Prostate gland (tissue), 2 donors: ENCODE data around the gene KL. TPM values are rescaled to one million over a fixed set of nuclear protein-coding genes. Genes with fewer than 3 reads are reported as not detected.

Experiments
- DNase-seq: peaks from one replicate; pipeline ENCODE4 v3.0.0-alpha.2; 2019; ENCODE audit warnings: low spot score
- H3K27ac ChIP-seq, 2 donors: fragments of 200-600 bp; sonication (generic); 2 replicates each; pipeline ENCODE4 v1.5.1; 2017 to 2019
- H3K27me3 ChIP-seq: fragments of 200-600 bp; sonication (generic); replicated peaks from 2 replicates; pipeline ENCODE4 v1.5.1; 2019; ENCODE audit not compliant: insufficient read depth
- H3K36me3 ChIP-seq, 2 donors: fragments of 200-600 bp; sonication (generic); 1 replicate in 1 of 2; 2 replicates in 1 of 2; pipeline versions ENCODE4 v1.5.1 to v1.8.1; 2017 to 2019
- H3K4me1 ChIP-seq: fragments of 200-600 bp; sonication (generic); replicated peaks from 2 replicates; pipeline ENCODE4 v1.5.1; 2019
- H3K4me3 ChIP-seq, 2 donors: fragments of 200-600 bp; sonication (generic); 2 replicates each; pipeline ENCODE4 v1.5.1; 2017 to 2019
- H3K9me3 ChIP-seq: fragments of 200-600 bp; sonication (generic); 2 replicates; pipeline ENCODE4 v1.5.1; 2017
- POLR2A ChIP-seq: fragments of 450-650 bp; IDR thresholded peaks from one replicate; pipeline ENCODE4 v1.6.1; 2016; ENCODE audit warnings: antibody characterized with exemption, mild to moderate bottlenecking
- POLR2AphosphoS5 ChIP-seq: sonication (generic); formaldehyde crosslinking; IDR thresholded peaks from one replicate; pipeline ENCODE4 v1.6.1; 2017; ENCODE audit warnings: antibody characterized with exemption
- WGBS: methylation state at CpG from one replicate; pipeline ENCODE4 v1.1.5; 2018; 5-methylcytosine and 5-hydroxymethylcytosine counted together
- intact Hi-C: fragments of 100-400 bp; cut with DNase I; formaldehyde crosslinking; loops from one replicate; pipeline ENCODE4 v1.14.2; 2022
- total RNA-seq, 2 donors: library from RNA; depleted of rRNA; stranded (reverse); fragments of >200 nt; gene quantifications; one replicate each; pipeline ENCODE4 v1.1.0, GENCODE V29; 2016
- TF ChIP-seq, protein P1 (sequence below), 4 experiments: fragments of 200-600 bp in 2 of 4; fragments of 450-650 bp in 2 of 4; sonication (generic) in 2 of 4; IDR thresholded peaks; 1 replicate in 3 of 4; 2 replicates in 1 of 4; pipeline ENCODE4 v1.5.1; 2016 to 2019; ENCODE audit warnings: antibody characterized with exemption in 4 of 4, mild to moderate bottlenecking in 2 of 4, moderate library complexity in 2 of 4

The KL gene
- total RNA-seq, 2 donors from 2014 or later = 13.9 to 46.8 TPM

- no peak overlapping the region for H3K27ac ChIP-seq
- 18% methylated on average over 3 of the region's 3 CpGs for WGBS
- TF ChIP-seq POLR2A (no peak), POLR2AphosphoS5 (no peak)
- TF ChIP-seq, protein P1, sequence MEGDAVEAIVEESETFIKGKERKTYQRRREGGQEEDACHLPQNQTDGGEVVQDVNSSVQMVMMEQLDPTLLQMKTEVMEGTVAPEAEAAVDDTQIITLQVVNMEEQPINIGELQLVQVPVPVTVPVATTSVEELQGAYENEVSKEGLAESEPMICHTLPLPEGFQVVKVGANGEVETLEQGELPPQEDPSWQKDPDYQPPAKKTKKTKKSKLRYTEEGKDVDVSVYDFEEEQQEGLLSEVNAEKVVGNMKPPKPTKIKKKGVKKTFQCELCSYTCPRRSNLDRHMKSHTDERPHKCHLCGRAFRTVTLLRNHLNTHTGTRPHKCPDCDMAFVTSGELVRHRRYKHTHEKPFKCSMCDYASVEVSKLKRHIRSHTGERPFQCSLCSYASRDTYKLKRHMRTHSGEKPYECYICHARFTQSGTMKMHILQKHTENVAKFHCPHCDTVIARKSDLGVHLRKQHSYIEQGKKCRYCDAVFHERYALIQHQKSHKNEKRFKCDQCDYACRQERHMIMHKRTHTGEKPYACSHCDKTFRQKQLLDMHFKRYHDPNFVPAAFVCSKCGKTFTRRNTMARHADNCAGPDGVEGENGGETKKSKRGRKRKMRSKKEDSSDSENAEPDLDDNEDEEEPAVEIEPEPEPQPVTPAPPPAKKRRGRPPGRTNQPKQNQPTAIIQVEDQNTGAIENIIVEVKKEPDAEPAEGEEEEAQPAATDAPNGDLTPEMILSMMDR (IDR thresholded peaks at IDR 0.05) = no peak
- H3K27me3 ChIP-seq = no peaks in the 10 kb centered on the region
- DNase-seq = no peak
- H3K9me3 ChIP-seq = no peaks in the 10 kb centered on the region
- H3K36me3 ChIP-seq = no peaks in the 10 kb centered on the region
- no peak overlapping the region for H3K4me3 ChIP-seq
- intact Hi-C loops = no loop called here
- no peaks in the 10 kb centered on the region for H3K4me1 ChIP-seq
Measured at GRCh38 chr13:32983058-32983457, 33.2 kb upstream of the KL start.

DNA sequence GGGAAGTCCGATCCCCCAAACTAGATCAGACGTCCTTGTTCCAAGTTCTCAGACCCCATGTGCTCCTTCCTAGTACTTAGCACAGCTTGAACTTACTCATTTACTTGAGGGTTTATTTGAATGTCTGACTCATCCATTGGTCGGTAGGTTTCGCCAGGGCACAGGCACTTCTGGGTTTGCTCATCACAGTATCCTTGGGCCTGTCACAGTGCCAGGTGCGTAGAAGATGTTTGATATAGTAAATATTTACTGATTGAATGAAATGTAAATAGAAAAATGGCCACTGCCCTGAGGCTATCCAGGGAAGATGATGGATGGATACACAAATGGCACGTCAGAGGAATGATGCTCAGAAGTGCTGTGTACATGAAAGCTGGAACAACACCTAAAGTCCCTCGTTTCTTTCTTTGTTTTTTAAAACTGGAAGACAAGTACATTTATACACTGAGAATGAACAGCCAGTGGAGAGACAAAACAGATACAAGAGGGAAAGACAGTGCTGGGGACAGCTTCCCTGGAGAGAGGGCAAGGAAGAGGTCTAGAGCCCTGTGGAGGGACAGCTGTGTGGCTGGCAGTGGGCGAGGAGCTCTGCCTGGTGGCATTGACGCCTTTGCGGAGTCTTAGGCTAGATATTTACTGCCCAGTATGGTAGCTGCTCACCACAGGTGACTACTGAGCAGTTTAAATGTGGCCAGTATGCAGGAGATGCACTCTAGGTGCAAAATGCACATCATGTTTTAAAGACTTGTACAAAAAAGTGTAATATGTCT lies 31.2 kb upstream of the KL start:
- WGBS = 59% methylated on average over 10 of the region's 10 CpGs
- peak; percentile 65 for DNase-seq

GRCh38 chr13:32986552-32986951 lies 29.7 kb upstream of the KL start:
- 98% methylated on average over 8 of the region's 8 CpGs for WGBS
- no peak for DNase-seq
- TF ChIP-seq POLR2AphosphoS5 = no peak
- TF ChIP-seq POLR2A = no peak
- TF ChIP-seq, protein P1 (IDR thresholded peaks at IDR 0.05) = no peak
- no peaks in the 10 kb centered on the region for H3K9me3 ChIP-seq
- no peaks in the 10 kb centered on the region for H3K36me3 ChIP-seq
- no peak overlapping the region for H3K4me3 ChIP-seq
- H3K4me1 ChIP-seq = no peaks in the 10 kb centered on the region
- H3K27ac ChIP-seq = no peak overlapping the region
- intact Hi-C loops = no loop called here
- H3K27me3 ChIP-seq = no peaks in the 10 kb centered on the region

More for the DNA sequence above, 31.2 kb upstream of the KL start:
- no peaks in the 10 kb centered on the region for H3K27me3 ChIP-seq
- peak; percentile 55 for TF ChIP-seq POLR2AphosphoS5
- TF ChIP-seq, protein P1 (IDR thresholded peaks at IDR 0.05) = no peak
- H3K27ac ChIP-seq = no peak overlapping the region
- intact Hi-C loops = no loop called here
- no peaks in the 10 kb centered on the region for H3K9me3 ChIP-seq
- no peak overlapping the region for H3K4me3 ChIP-seq
- H3K36me3 ChIP-seq = no peaks in the 10 kb centered on the region
- no peaks in the 10 kb centered on the region for H3K4me1 ChIP-seq

- 95% methylated on average over 1 of the region's 1 CpG for WGBS
- Histone ChIP-seq H3K4me1 (no peaks in the 10 kb centered on the region), H3K4me3 (no peak overlapping the region), H3K9me3 (no peaks in the 10 kb centered on the region), H3K27me3 (no peaks in the 10 kb centered on the region), H3K36me3 (no peaks in the 10 kb centered on the region), H3K27ac (no peak overlapping the region)
- DNase-seq = no peak
- TF ChIP-seq, protein P1 (IDR thresholded peaks at IDR 0.05) = no peak
- TF ChIP-seq POLR2A (no peak), POLR2AphosphoS5 (no peak)
- intact Hi-C loops = no loop called here
Measured at GRCh38 chr13:32987462-32987861, 28.8 kb upstream of the KL start.
